ENCODE data around the gene RAB31.
"Not testable (repeated sequence)": the region's sequence is repeated elsewhere in the genome, so short reads cannot be mapped to it uniquely, and the experiment has no call there.

Gene RAB31

DNA sequence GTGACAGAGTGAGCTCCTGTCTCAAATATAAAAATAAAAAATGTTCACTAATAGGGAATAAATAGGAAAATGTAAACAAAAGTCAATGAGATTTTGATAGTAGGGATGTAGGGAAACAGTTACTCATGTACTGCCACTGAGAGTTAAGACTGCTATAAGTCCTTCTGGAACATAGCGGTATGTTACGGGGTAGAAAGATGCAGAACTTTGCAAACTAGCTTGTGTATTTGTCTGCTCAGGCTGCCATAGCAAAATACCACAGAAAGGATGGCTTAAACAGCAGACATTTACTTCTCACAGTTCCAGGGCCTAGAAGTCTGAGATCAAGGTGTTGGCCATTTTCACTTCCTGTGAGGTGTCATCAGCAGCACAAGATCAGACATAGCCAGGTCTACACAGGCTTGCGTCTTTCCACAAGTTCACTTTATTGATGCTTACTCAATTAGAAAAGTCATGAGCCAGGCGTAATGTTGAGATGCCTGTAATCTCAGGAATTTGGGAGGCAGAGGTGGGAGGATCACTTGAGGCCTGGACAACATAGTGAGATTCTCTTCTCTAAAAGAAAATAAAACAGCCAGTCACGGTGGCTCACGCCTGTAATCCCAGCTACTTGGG is 186.5 kb downstream of the RAB31 start:
- DNase-seq, result no peak

DNA sequence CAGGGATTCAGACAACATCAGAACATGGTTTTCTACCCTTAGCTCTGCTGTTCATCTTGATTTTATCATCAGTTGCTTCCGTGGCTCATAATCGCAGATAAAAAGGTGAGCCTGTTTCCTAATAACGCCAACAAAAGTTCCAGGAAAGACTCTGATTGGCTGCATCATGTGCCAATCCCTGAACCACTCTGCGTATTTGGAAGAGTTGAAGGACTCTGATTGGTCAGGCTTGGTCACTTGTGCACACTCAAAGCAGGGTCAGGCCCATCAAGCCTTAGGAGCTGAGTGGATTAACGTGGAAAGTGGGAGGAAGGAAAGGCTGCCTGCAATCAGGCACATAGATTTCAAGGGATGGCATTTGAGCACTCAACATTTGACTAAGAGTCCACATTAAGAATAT is 189.0 kb downstream of the RAB31 start:
- DNase-seq, result no peak

DNA sequence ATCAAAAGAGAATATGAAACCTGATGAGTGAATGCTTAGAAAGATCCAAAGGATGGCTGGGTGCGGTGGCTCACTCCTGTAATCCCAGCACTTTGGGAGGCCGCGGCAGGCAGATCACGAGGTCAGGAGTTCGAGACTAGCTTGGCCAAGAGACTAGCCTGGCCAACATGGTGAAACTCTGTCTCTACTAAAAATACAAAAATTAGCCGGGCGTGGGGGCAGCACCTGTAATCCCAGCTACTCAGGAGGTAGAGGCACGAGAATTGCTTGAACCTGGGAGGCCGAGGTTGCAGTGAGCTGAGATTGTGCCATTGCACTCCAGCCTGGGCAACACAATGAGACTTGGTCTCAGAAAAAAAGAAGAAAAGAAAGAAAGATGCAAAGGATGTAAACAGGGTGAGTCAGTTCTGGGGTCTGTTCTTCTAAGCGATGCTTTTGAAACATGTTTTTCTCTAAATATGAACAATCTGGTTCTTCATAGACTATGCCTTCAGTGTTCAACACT is 189.7 kb downstream of the RAB31 start:
- not testable (repeated sequence) for DNase-seq

DNA sequence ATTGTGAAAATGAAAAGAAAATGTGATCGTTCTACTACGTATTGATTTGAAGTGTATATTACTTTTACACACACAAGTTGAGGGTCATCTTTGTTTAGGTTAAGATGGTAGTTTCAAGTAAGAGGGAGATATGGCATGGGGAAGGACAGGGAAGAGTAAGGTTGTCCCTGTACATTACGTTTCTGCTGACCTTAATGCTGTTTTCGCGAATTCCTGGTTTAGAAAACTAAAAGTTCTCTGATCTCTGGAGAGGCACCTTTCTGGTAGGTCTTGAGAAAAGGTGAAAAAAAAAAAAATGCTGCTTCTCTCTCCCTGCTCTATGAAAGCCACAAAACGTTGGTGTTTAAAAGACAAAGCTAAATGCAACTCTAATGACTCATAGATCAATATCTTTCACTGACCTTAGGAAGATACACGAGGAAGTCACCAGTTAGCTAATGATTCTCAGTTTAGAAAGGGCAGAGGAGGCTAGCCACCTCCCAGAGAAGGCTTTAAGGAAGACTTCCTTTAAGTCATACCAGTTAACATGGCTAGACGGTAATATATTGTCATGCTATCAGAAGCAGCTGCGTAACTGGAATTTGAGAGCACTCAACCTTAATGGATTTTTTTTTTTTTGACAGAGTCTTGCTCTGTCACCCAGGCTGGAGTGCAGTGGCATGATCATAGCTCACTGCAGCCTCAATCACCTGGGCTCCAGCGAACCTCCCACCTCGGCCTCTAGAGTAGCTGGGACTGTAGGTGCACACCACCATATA is 190.9 kb downstream of the RAB31 start:
- DNase-seq, result peak; percentile 60

DNA sequence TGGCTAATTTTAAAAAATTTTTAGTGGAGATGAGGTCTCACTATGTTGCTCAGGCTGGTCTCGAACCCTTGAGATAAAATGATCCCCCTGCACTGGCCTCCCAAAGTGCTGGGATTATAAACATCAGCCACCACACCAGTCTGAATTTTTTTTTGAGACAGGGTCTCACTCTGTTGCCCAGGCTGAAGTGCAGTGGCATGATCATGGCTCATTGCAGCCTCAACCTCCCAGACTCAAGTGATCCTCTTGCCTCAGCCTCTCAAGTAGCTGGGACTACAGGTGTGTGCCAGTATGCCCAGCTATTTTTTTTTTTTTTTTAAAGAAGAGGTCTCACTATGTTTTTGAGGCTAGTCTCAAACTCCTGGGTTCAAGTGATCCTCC is 191.4 kb downstream of the RAB31 start:
- DNase-seq, result not testable (repeated sequence)

DNA sequence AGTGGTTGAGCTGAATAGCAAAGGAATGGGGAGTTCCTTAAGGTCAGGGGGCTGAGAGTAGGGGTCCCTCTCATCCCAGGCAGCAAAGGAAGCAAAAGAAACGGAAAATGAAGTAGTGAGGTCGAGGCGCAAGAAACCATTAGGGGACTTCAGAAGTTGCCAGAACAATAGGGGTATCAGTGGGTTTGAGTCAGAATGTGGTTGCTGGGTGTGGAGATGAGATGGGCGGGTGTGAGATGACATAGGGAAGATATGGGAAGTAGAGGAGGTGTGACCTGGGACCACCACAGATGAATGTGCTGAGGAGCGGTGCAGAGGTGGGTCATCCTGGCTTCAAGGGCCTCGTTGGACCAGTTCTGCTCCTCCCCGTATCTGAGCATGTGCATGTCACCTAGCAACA is 192.6 kb downstream of the RAB31 start:
- no peak for DNase-seq

DNA sequence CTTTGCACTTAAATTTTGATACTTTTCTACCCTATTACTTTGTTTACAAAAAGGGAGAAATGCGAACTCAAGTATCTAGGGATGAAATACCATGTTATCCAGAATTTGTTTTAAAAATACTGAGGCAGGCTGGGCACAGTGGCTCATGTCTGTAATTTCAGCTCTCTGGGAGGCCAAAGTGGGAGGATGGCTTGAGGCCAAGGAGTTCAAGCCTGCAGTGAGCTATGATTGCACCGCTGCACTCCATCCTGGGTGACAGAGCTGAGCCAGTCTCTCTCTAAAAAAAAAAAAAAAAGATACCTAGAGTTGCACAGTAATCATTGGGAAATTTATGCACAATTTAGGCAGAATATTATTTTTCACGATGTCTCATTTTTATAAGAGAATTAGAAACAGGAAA is 193.3 kb downstream of the RAB31 start:
- DNase-seq, result no peak

DNA sequence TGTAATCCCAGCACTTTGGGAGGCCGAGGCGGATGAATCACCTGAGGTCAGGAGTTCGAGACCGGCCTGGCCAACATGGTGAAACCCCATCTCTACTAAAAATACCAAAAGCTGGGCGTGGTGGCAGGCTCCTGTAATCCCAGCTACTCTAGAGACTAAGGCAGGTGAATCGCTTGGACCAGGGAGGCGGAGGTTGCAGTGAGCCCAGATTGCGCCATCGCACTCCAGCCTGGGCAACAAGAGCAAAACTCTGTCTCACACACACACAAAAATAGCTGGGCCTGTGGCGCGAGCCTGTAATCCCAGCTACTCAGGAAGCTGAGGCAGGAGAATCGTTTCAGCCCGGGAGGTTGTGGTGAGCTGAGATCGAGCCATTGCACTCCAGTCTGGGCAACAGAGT is 194.2 kb downstream of the RAB31 start:
- not testable (repeated sequence) for DNase-seq

DNA sequence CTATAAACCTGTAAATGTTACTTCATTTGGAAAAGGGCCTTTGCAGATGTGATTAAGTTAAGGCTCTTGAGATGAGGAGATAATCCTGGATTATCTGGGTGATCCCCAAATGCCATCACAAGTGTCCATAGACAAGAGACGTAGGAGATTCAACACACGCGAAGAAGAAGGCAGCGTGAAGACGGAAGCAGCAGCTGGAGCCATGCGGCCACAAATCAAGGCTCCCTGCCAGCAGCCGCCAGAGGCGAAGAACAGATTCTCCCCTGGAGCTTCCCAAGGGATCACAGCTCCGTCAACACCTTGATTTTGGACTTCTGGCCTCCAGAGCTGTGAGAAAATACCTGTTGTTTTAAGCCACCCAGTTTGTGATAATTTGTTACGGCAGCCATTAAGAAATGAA is 194.7 kb downstream of the RAB31 start:
- DNase-seq, result no peak

DNA sequence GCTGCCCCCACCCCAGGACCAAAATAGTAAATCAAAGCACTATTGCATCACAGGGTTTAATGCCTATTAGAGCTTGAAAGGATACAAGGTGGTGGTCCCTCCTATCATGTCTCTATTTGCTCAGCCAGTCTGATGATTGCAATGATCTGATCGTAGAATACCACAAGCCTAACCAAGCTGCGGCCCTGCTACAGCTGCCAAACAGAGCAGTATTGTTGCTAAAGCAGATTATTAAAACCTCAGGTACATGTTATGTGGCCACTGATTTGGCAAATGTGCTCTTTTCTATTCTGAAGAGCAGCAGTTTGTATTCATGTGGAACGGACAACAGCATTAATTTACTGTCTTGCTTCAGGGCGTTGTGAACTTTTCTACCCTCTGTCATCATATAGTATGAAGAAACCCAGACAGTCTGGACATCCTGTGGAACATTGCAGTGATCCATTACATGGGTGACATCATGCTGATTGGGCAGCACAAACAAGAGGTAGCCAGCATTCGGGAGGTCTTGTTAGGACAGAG is 197.4 kb downstream of the RAB31 start:
- no peak for DNase-seq

DNA sequence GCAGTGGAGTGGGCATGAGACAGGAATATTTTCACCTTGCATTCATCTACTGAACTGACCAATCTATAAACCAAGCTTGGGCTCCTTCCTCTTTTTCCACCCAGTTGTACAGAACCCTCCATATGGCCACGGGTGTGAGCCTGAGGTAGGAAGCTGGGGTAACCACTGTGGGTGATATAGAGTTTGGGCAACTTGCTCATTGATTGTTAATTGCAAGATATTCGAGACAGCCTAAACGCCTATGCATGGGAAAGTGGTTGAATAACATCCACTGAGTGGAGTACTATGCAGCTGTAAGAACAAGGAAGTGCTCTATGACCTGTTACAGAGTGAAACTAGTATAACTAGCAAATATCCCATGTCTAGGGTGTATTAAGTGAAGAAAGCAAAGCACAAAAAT is 198.4 kb downstream of the RAB31 start:
- no peak for DNase-seq

DNA sequence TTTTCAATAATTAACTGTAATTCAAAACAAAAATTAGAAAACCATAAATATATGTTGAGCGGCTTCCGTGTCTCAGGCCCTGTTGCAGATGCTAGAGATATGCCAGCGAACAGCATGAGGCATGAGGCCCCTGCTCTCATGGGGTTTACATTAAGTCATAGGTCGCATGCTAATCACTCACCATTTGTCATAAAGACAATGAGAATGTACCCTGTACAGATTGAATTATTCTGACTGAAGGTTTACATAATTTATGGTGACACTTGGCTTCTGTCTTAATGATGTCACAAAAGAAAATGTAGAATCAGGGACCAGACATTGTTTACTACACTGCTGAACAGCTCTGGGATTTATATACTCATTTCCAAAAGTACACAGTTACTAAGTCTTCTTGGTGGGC is 199.8 kb downstream of the RAB31 start:
- no peak for DNase-seq

DNA sequence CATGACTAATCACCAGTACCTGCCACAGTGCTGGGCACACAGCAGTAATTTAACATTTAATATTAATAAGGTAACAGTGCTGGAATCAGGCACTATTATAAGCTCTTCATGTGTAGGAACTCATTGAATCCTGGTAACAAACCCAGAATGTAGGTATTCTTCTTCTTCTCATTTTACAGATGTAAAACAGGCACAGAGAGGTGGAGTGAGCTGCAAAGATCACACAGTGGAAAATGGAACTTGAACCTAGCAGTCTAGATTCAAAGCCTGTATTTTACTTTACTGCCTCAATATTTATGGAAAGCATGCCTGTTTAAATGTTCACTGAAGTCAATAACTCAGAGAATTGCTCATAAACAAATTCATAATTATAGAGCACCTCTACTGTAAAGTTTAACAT is 202.0 kb downstream of the RAB31 start:
- no peak for DNase-seq

DNA sequence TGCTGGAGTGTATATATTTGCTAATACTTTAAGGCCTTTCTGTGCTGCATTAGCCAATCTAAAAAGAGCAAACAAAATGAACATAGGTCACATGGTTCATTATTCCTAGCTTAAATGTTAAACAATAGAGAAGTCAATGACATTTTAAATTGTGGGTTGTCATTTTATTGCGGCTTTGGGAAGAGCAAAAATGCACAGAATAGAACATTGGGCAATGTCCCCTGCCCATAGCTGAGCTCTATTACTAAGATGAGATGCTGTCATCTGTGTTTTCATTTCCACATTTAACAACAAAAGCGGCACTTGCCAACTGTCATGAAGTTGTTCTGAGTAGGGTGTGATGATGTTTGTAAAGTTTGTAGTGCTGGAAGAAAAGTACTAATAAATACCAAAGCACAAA is 202.6 kb downstream of the RAB31 start:
- no peak for DNase-seq

DNA sequence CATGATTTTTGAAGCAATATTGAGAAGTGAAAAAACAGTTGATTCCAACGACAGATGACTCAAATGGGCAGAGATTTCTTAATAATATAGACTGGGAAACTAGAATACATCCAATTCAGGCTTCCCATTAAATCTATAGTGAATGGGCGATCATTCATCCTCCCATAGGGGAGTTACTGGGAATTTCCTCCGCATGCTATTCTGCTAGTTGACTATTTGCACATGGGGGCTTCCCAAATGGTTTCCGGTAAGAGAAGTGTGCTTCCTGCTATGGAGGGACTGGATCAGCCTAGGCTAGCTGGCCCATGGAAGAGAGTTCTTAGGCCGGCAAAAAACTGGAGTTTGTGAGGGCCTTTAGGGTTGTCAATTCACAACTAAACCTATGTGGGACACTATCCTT is 203.1 kb downstream of the RAB31 start:
- DNase-seq, result no peak

All from fibroblast of skin of right quadriceps (primary cell).